Measurements from ENCODE around the gene POLR1F.

The POLR1F gene

DNA sequence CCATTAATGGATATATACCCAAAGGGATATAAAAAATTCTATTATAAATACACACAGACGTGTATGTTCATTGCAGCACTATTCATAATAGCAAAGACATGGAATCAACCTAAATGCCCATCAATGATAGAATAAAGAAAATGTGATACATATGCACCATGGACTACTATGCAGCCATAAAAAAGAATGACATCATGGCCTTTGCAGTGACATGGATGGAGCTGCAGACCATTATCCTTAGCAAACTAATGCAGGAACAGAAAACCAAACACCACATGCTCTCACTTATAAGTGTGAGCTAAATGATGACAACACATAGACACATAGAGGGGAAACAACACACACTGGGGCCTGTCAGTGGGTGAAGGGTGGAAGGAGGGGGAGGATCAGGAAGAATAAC is 33.0 kb downstream of the POLR1F start:
- no peak overlapping the region for H3K4me3 ChIP-seq (ENCODE audit: low read depth, low read length)

- H3K4me3 ChIP-seq (ENCODE audit: low read depth, low read length) = no peak overlapping the region
Observed at GRCh38 chr7:19674266-19674960, 34.4 kb downstream of the POLR1F start.

GRCh38 chr7:19670806-19671205 is 38.0 kb downstream of the POLR1F start:
- no peak overlapping the region for H3K4me3 ChIP-seq (ENCODE audit: low read depth, low read length)

DNA sequence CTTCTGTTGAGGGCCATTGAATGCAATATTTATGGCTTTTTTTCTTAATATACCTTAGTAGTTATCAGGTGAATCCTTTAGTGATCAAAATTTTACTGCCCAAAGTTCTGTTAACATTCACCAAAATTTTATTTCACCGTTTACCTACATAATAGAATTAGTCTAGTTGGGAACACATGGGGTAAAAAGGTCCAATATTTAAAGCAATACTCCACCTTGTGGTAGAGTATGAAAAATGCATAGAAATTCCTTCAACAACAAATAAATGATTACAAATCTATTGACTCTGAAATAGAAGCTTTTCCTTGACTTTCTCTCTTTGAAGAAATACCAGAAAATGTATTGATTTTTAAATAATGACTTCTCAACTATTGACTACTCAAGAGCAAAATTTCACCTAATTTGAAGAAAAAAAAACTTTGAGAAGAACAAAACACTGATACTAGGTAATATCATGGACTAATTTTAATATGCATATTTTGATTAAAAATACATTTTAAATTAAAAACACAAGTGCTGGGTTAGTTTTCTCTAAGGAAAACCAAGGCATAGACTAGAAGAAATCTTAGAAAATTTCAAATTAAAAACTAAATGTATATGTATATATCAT is 43.3 kb downstream of the POLR1F start:
- H3K4me3 ChIP-seq (ENCODE audit: low read depth, low read length) = no peak overlapping the region

GRCh38 chr7:19663816-19664462 is 44.9 kb downstream of the POLR1F start:
- no peak overlapping the region for H3K4me3 ChIP-seq (ENCODE audit: low read depth, low read length)

- no peak overlapping the region for H3K4me3 ChIP-seq (ENCODE audit: low read depth, low read length)
Observed at GRCh38 chr7:19648791-19649190, 60.0 kb downstream of the POLR1F start.

Measured in iPS-11a (cell line).